H9 (cell line): Measurements from ENCODE around the gene TFB1M. TPM values are rescaled to one million over a fixed set of nuclear protein-coding genes. Genes with fewer than 3 reads are reported as not detected.

Experiments used
- DNase-seq: peaks from one replicate; pipeline ENCODE4 v3.0.0-alpha.2; 2017
- H2AFZ ChIP-seq: one replicate; pipeline ENCODE4 v1.6.1; 2013; ENCODE audit warnings: mild to moderate bottlenecking, low read length, control low read depth, moderate library complexity
- H2AK5ac ChIP-seq: 2 replicates; pipeline ENCODE4 v1.6.1; 2013; ENCODE audit warnings: low read length, control low read depth, mixed read lengths; ENCODE audit not compliant: insufficient read length
- H2BK120ac ChIP-seq: one replicate; pipeline ENCODE4 v1.6.1; 2013; ENCODE audit warnings: low read depth, mild to moderate bottlenecking, low read length, control low read depth, inconsistent platforms; ENCODE audit not compliant: poor library complexity, severe bottlenecking
- H2BK12ac ChIP-seq: 2 replicates; pipeline ENCODE4 v1.6.1; 2013; ENCODE audit warnings: low read length, control low read depth, mixed read lengths, low read depth; ENCODE audit not compliant: insufficient read length
- H2BK15ac ChIP-seq: 2 replicates; pipeline ENCODE4 v1.6.1; 2013; ENCODE audit warnings: low read depth, low read length, control low read depth
- H2BK20ac ChIP-seq: one replicate; pipeline ENCODE4 v1.6.1; 2013; ENCODE audit warnings: low read depth, mild to moderate bottlenecking, low read length, control low read depth, inconsistent platforms; ENCODE audit not compliant: poor library complexity, severe bottlenecking
- H2BK5ac ChIP-seq: 2 replicates; pipeline ENCODE4 v1.6.1; 2013; ENCODE audit warnings: low read length, control low read depth, mixed read lengths; ENCODE audit not compliant: insufficient read length
- H3K14ac ChIP-seq: 2 replicates; pipeline ENCODE4 v1.6.1; 2013; ENCODE audit warnings: low read length, control low read depth; ENCODE audit not compliant: insufficient read depth
- H3K18ac ChIP-seq: 2 replicates; pipeline ENCODE4 v1.6.1; 2013; ENCODE audit warnings: low read depth, mild to moderate bottlenecking, mixed read lengths, low read length, control low read depth; ENCODE audit not compliant: insufficient read length
- H3K23ac ChIP-seq: 2 replicates; pipeline ENCODE4 v1.6.1; 2013; ENCODE audit warnings: low read length, control low read depth, mixed read lengths, low read depth; ENCODE audit not compliant: insufficient read length
- H3K23me2 ChIP-seq: 2 replicates; pipeline ENCODE4 v1.6.1; 2013; ENCODE audit warnings: low read depth, mild to moderate bottlenecking, mixed read lengths, low read length, control low read depth; ENCODE audit not compliant: insufficient read length, poor library complexity, severe bottlenecking
- H3K27ac ChIP-seq: 2 replicates; pipeline ENCODE4 v1.5.1; 2013; ENCODE audit warnings: low read length, control low read depth, mixed read lengths, low read depth; ENCODE audit not compliant: insufficient read length
- H3K27me3 ChIP-seq: 2 replicates; pipeline ENCODE4 v1.6.1; 2013; ENCODE audit warnings: low read length, control low read depth, inconsistent platforms; ENCODE audit not compliant: insufficient read depth
- H3K4ac ChIP-seq: 2 replicates; pipeline ENCODE4 v1.6.1; 2013; ENCODE audit warnings: low read depth, mild to moderate bottlenecking, control low read depth, inconsistent platforms, low read length, moderate library complexity
- H3K4me1 ChIP-seq: 2 replicates; pipeline ENCODE4 v1.6.1; 2013; ENCODE audit warnings: low read length, control low read depth, inconsistent platforms; ENCODE audit not compliant: insufficient read depth
- H3K4me2 ChIP-seq: 2 replicates; pipeline ENCODE4 v1.6.1; 2013; ENCODE audit warnings: low read length, control low read depth, mixed read lengths; ENCODE audit not compliant: insufficient read length, insufficient read depth
- H3K56ac ChIP-seq: 2 replicates; pipeline ENCODE4 v1.6.1; 2013; ENCODE audit warnings: low read depth, mild to moderate bottlenecking, mixed read lengths, low read length, control low read depth; ENCODE audit not compliant: insufficient read length
- H3K79me1 ChIP-seq: 2 replicates; pipeline ENCODE4 v1.6.1; 2013; ENCODE audit warnings: low read depth, mild to moderate bottlenecking, moderate library complexity, low read length, control low read depth, inconsistent platforms; ENCODE audit not compliant: insufficient read depth, poor library complexity, severe bottlenecking
- H3K79me2 ChIP-seq: 2 replicates; pipeline ENCODE4 v1.6.1; 2013; ENCODE audit warnings: low read length, control low read depth, inconsistent platforms; ENCODE audit not compliant: insufficient read depth
- H3K9ac ChIP-seq: 2 replicates; pipeline ENCODE4 v1.6.1; 2013; ENCODE audit warnings: low read length, control low read depth, mixed read lengths; ENCODE audit not compliant: insufficient read length; ENCODE audit errors: extremely low read depth
- H3K9me3 ChIP-seq: one replicate; pipeline ENCODE4 v1.6.1; 2013; ENCODE audit warnings: low read depth, low read length, inconsistent platforms; ENCODE audit not compliant: control insufficient read depth
- H3T11ph ChIP-seq: one replicate; pipeline ENCODE4 v1.6.1; 2013; ENCODE audit warnings: mild to moderate bottlenecking, low read length, control low read depth, inconsistent platforms
- H4K20me1 ChIP-seq: one replicate; pipeline ENCODE4 v1.6.1; 2013; ENCODE audit not compliant: control insufficient read depth, insufficient read length, insufficient read depth
- H4K5ac ChIP-seq: 2 replicates; pipeline ENCODE4 v1.6.1; 2013; ENCODE audit warnings: low read depth, mild to moderate bottlenecking, mixed read lengths, low read length, control low read depth; ENCODE audit not compliant: insufficient read length
- H4K8ac ChIP-seq: replicated peaks from 2 replicates; pipeline ENCODE4 v1.6.1; 2013; ENCODE audit warnings: low read length, control low read depth, mixed read lengths, low read depth; ENCODE audit not compliant: insufficient read length
- H4K91ac ChIP-seq: 2 replicates; pipeline ENCODE4 v1.6.1; 2013; ENCODE audit warnings: low read depth, mild to moderate bottlenecking, moderate library complexity, mixed read lengths, low read length, control low read depth; ENCODE audit not compliant: insufficient read length
- H3K27ac Mint-ChIP-seq, 3 experiments: 2 replicates in 2 of 3; 3 replicates in 1 of 3; pipeline ENCODE4 v1.8.0; 2020 to 2021; ENCODE audit warnings: mixed read lengths in 3 of 3, mild to moderate bottlenecking in 1 of 3, moderate library complexity in 1 of 3
- H3K27me3 Mint-ChIP-seq: 2 replicates; pipeline ENCODE4 v1.8.0; 2021; ENCODE audit warnings: low read depth, mild to moderate bottlenecking, moderate library complexity, mixed read lengths
- H3K36me3 Mint-ChIP-seq, 3 experiments: 2 replicates in 2 of 3; 3 replicates in 1 of 3; pipeline ENCODE4 v1.8.0; 2020 to 2021; ENCODE audit warnings: low read depth in 3 of 3, mixed read lengths in 3 of 3; ENCODE audit not compliant: insufficient read depth in 1 of 3
- H3K4me1 Mint-ChIP-seq, 2 experiments: 2 replicates each; pipeline ENCODE4 v1.8.0; 2020; ENCODE audit warnings: mixed read lengths in 2 of 2
- H3K4me3 Mint-ChIP-seq, 2 experiments: 2 replicates in 1 of 2; 3 replicates in 1 of 2; pipeline ENCODE4 v1.8.0; 2020 to 2021; ENCODE audit warnings: mild to moderate bottlenecking in 2 of 2, mixed read lengths in 2 of 2, moderate library complexity in 1 of 2
- H3K9me3 Mint-ChIP-seq, 2 experiments: 2 replicates in 1 of 2; 3 replicates in 1 of 2; pipeline ENCODE4 v1.8.0; 2020; ENCODE audit warnings: mild to moderate bottlenecking in 2 of 2, mixed read lengths in 2 of 2, moderate library complexity in 1 of 2
- WGBS: extraction: QIAGEN DNeasy Blood & Tissue Kit; methylation state at CpG from one replicate; pipeline ENCODE4 v1.1.7; 2013; ENCODE audit warnings: missing lambda C conversion rate, low lambda C conversion rate, mixed read lengths; ENCODE audit not compliant: insufficient read length; ENCODE audit errors: extremely low coverage; 5-methylcytosine and 5-hydroxymethylcytosine counted together
- total RNA-seq: library from RNA; stranded (reverse); gene quantifications from 2 replicates; pipeline ENCODE4 v1.2.1, GENCODE V29; 2021
- TF ChIP-seq, protein P1 (sequence below): fragments of 200-600 bp; sonication (generic); conservative IDR thresholded peaks from 3 replicates; pipeline ENCODE4 v1.8.0; 2021; ENCODE audit warnings: antibody characterized with exemption, mild to moderate bottlenecking

Gene TFB1M
- total RNA-seq, 1 experiment from 2014 or later, result 28.6 TPM

DNA sequence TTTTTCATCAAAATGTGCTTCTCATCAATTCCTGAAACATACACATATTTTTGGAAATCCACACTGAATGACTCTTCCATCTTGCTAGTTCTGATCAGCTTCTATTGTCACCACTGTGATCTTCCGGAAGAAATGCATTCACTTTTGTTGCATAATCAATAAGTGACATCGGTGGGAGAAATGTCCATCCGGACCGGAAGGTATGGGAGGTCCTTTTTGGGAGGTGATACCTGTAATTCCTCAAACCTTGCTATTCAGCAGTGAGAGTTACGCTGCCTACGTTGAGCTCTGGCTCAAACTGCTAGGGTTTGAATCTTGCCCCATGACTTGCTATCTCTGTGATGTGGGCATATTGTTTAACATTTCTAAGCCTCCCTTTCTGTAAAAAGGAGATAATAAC is 16.6 kb upstream of the TFB1M start:
- Histone ChIP-seq H3K79me2 (no peaks in the 10 kb centered on the region), H2BK20ac (no peak overlapping the region), H3K4me1 (peaks cover 2% of the 10 kb centered on the region; the same call in 1 of the 2 replicates), H2AK5ac (no peak overlapping the region), H4K5ac (no peak overlapping the region), H2BK12ac (no peak overlapping the region), H3K79me1 (no peaks in the 10 kb centered on the region), H2BK120ac (no peak overlapping the region), H3K23me2 (peaks cover 4% of the 10 kb centered on the region), H2BK15ac (no peak overlapping the region), H2AFZ (no peak overlapping the region), H2BK5ac (no peak overlapping the region), H4K91ac (no peak overlapping the region), H4K8ac (no peak overlapping the region), H3K4ac (no peak overlapping the region), H3K23ac (no peak overlapping the region), H3T11ph (no peak overlapping the region), H3K9ac (no peak overlapping the region), H3K14ac (no peak overlapping the region), H3K27me3 (no peaks in the 10 kb centered on the region), H3K18ac (no peak overlapping the region), H3K56ac (no peak overlapping the region), H4K20me1 (no peaks in the 10 kb centered on the region), H3K4me2 (no peak overlapping the region), H3K27ac (no peak overlapping the region), H3K9me3 (no peaks in the 10 kb centered on the region)
- TF ChIP-seq, protein P1, sequence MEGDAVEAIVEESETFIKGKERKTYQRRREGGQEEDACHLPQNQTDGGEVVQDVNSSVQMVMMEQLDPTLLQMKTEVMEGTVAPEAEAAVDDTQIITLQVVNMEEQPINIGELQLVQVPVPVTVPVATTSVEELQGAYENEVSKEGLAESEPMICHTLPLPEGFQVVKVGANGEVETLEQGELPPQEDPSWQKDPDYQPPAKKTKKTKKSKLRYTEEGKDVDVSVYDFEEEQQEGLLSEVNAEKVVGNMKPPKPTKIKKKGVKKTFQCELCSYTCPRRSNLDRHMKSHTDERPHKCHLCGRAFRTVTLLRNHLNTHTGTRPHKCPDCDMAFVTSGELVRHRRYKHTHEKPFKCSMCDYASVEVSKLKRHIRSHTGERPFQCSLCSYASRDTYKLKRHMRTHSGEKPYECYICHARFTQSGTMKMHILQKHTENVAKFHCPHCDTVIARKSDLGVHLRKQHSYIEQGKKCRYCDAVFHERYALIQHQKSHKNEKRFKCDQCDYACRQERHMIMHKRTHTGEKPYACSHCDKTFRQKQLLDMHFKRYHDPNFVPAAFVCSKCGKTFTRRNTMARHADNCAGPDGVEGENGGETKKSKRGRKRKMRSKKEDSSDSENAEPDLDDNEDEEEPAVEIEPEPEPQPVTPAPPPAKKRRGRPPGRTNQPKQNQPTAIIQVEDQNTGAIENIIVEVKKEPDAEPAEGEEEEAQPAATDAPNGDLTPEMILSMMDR, result no peak
- peaks cover 3 to 10% of the 10 kb centered on the region in 2 experiments; a peak in 4 of 5 replicates for H3K9me3 Mint-ChIP-seq
- DNase-seq, result no peak
- H3K27me3 Mint-ChIP-seq, result no peaks in the 10 kb centered on the region; the same call in 1 of the 2 replicates
- no CpG with 5 or more reads among the region's 6 CpGs for WGBS
- peaks cover 19 to 20% of the 10 kb centered on the region in 2 experiments for H3K4me1 Mint-ChIP-seq
- H3K4me3 Mint-ChIP-seq, result no peak overlapping the region
- peaks cover 0 to 4% (median 0%) of the 10 kb centered on the region in 3 experiments; a peak in 3 of 7 replicates for H3K36me3 Mint-ChIP-seq
- no peak overlapping the region for H3K27ac Mint-ChIP-seq
